ENCODE results near the gene KRT15. TPM values are rescaled to one million over a fixed set of nuclear protein-coding genes. Genes with fewer than 3 reads are reported as not detected.

The KRT15 gene
- 0.13 and 0.21 TPM in 2 replicates for total RNA-seq (2021; fragmentation: NEBNext Ultra II Directional; extraction: Animal tissue kit (Norgen Biotek cat#: 25700))
- 0.09 and 0.11 TPM in 2 replicates for polyA plus RNA-seq (2011; rRNA removed)
- polyA plus RNA-seq (2011; cell fraction: cytosol; rRNA removed), result 0.16 TPM
- polyA plus RNA-seq (2011; cell fraction: nucleus; rRNA removed), result 0.47 TPM
- polyA plus RNA-seq (2012, experiment 1 of 2), result 0.17 to 0.40 TPM (median 0.23 TPM) in 4 replicates
- polyA plus RNA-seq (2012, experiment 2 of 2), result not detected
- 0.04 TPM for polyA plus RNA-seq (2013, experiment 1 of 2)
- 0.42 TPM for polyA plus RNA-seq (2013, experiment 2 of 2)
- 0.20 and 0.25 TPM in 2 replicates for polyA minus RNA-seq (2011; rRNA and poly(A)+ RNA removed)
- not detected for polyA minus RNA-seq (2011; cell fraction: cytosol; rRNA and poly(A)+ RNA removed)
- 0.80 TPM for polyA minus RNA-seq (2011; cell fraction: nucleus; rRNA and poly(A)+ RNA removed)
- long read RNA-seq, experiment 1, result 0 reads
- long read RNA-seq, experiment 2, result 0 reads

- Histone ChIP-seq H2BK12ac (ENCODE audit: low read depth, low read length) (peak within 1 kb of the TSS; percentile 17; the same call in 1 of the 2 replicates), H3K4me1 (replicated peaks in 1 of 4; ENCODE audit: control insufficient read depth in 3 of 4, insufficient read depth in 4 of 4, low read length in 3 of 4) (peaks cover 0 to 16% (median 10%) of the 10 kb centered on the region in 4 experiments; a peak in 6 of 7 replicates), H3K23me2 (ENCODE audit: low read depth, low read length) (no peaks in the 10 kb centered on the region; the same call in 1 of the 2 replicates), H3K14ac (ENCODE audit: insufficient read length) (no peak within 1 kb of the TSS), H3K4me3 (ENCODE audit: extremely low read depth in 1 of 4, insufficient read depth in 2 of 4, low read depth in 3 of 4, low read length in 4 of 4) (no peak within 1 kb of the TSS), H2BK15ac (ENCODE audit: low read length) (peak within 1 kb of the TSS; percentile 88; the same call in 1 of the 2 replicates), H2AK5ac (ENCODE audit: low read depth, low read length) (no peak within 1 kb of the TSS), H4K91ac (replicated peaks; ENCODE audit: insufficient read length, low read length) (peak within 1 kb of the TSS; percentile 31), H3K27ac (ENCODE audit: low read depth, low read length) (no peak within 1 kb of the TSS), H3K56ac (replicated peaks; ENCODE audit: insufficient read length, low read depth, low read length) (no peak within 1 kb of the TSS), H3K4ac (replicated peaks; ENCODE audit: insufficient read length, low read depth, low read length) (no peak within 1 kb of the TSS), H2BK20ac (ENCODE audit: low read length) (0 out of 2 replicates have a peak within 1 kb of the TSS, but pooled peaks have one; percentile 32), H2AFZ (ENCODE audit: low read length) (no peak within 1 kb of the TSS), H3K27me3 (replicated peaks in 1 of 4; ENCODE audit: control insufficient read depth in 3 of 4, extremely low read depth in 1 of 4, insufficient read depth in 3 of 4, low read length in 3 of 4) (no peaks in the 10 kb centered on the region; a peak in 1 of 7 replicates), H3K9me3 (ENCODE audit: insufficient read depth in 2 of 2, low read depth in 1 of 2, low read length in 1 of 2) (no peaks in the 10 kb centered on the region), H3K36me3 (ENCODE audit: control insufficient read depth in 2 of 4, insufficient read depth in 4 of 4, low read length in 3 of 4) (peaks cover 3 to 17% (median 6%) of the 10 kb centered on the region in 4 experiments; a peak in 5 of 8 replicates), H3K23ac (ENCODE audit: insufficient read length) (no peak within 1 kb of the TSS), H2BK5ac (ENCODE audit: low read depth, low read length) (0 out of 2 replicates have a peak within 1 kb of the TSS, but pooled peaks have one; percentile 16), H2BK120ac (replicated peaks; ENCODE audit: low read depth, low read length) (no peak within 1 kb of the TSS), H3K79me1 (ENCODE audit: low read depth, low read length) (no peaks in the 10 kb centered on the region), H3K9ac (replicated peaks in 1 of 4; ENCODE audit: extremely low read depth in 1 of 4, low read depth in 3 of 4, low read length in 3 of 4) (no peak within 1 kb of the TSS; a peak in 1 of 7 replicates), H4K8ac (ENCODE audit: extremely low read depth, insufficient read depth, low read length) (peak within 1 kb of the TSS; percentile 38), H3K18ac (ENCODE audit: extremely low read depth, low read length) (peak within 1 kb of the TSS; percentile 52; the same call in 1 of the 2 replicates), H3K4me2 (ENCODE audit: insufficient read depth in 1 of 2, low read depth in 2 of 2, low read length in 2 of 2) (no peak within 1 kb of the TSS), H4K5ac (ENCODE audit: insufficient read length, low read depth, low read length) (no peak within 1 kb of the TSS), H4K20me1 (replicated peaks in 1 of 2; ENCODE audit: control insufficient read depth in 1 of 2, insufficient read depth in 2 of 2, low read length in 2 of 2) (peaks cover 2 to 3% of the 10 kb centered on the region in 2 experiments), H3K79me2 (ENCODE audit: control insufficient read depth in 1 of 2, insufficient read depth in 2 of 2, low read length in 2 of 2) (no peaks in the 10 kb centered on the region)
- CTCF ChIA-PET (ENCODE audit: partially characterized antibody), result interaction anchor here (0.6 to 3.4 kb wide), 7 partner anchors 30 to 1064 kb away, joined by 3 to 13 read pairs (median 4); no protein-coding TSS in a partner anchor
- POLR2A ChIA-PET (ENCODE audit: partially characterized antibody), result interaction anchor here (0.6 to 8.0 kb wide), 3 partner anchors 10 to 169 kb away, joined by 3 to 69 read pairs (median 3); partner anchors contain the start of gene KRT19
- 84% methylated on average over 8 of the region's 8 CpGs; no CpG with 5 or more reads in 1 of the 2 experiments for WGBS, 2 experiments (ENCODE audit: extremely low coverage in 1 of 2, insufficient coverage in 1 of 2, insufficient read length in 1 of 2, insufficient replicate concordance in 2 of 2, low coverage in 1 of 2, low lambda C conversion rate in 2 of 2, missing lambda C conversion rate in 1 of 2)
- no peak for DNase-seq (ENCODE audit: low read depth in 1 of 2, low spot score in 2 of 2)
- no peak for FAIRE-seq
- TF ChIP-seq ASH2L (IDR thresholded peaks at IDR 0.05; ENCODE audit: low read length), result peak; percentile 53
- no peak for TF ChIP-seq SRF (IDR thresholded peaks at IDR 0.05; ENCODE audit: low read depth, low read length)
These were observed at the start of gene KRT15 for GRCh38 chr17:41518789-41519449. TSS of gene KRT15 (minus strand) at chr17:41518890. CDS start at chr17:41518827, 63 bp downstream.
